PC-9 (cell line): ENCODE results near the gene TNFSF12. TPM values are rescaled to one million over a fixed set of nuclear protein-coding genes. Genes with fewer than 3 reads are reported as not detected.

Experiments
- BruUV-seq: library from RNA; stranded (reverse); fragments of 400-500 nt; replicated peaks from 2 replicates; lab custom pipeline; 2021; lab: Mats Ljungman, UMichigan
- CTCF ChIA-PET: fragments of 300-600 bp; sonication (Branson Sonifier 250); formaldehyde crosslinking; loops from one replicate; lab custom pipeline; 2022; ENCODE audit warnings: antibody characterized with exemption; lab: Charles Lee
- POLR2A ChIA-PET: fragments of 300-600 bp; sonication (Branson Sonifier 250); formaldehyde crosslinking; loops from one replicate; lab custom pipeline; 2022; ENCODE audit warnings: antibody characterized with exemption; ENCODE audit not compliant: unreplicated experiment; lab: Charles Lee
- DNase-seq, 2 experiments: peaks; one replicate each; pipeline versions ENCODE4 v3.0.0 to v3.0.0-alpha.2; 2015 to 2022; ENCODE audit warnings: mixed read lengths in 1 of 2
- H2AFZ ChIP-seq: fragments of 200-600 bp; sonication (generic); 2 replicates; pipeline ENCODE4 v1.8.1; 2017; ENCODE audit warnings: antibody characterized with exemption
- H3F3A ChIP-seq: fragments of 200-600 bp; sonication (generic); 2 replicates; pipeline ENCODE4 v1.8.1; 2017; ENCODE audit warnings: antibody characterized with exemption, mild to moderate bottlenecking, low read depth; ENCODE audit not compliant: insufficient read depth
- H3K27ac ChIP-seq: fragments of 200-600 bp; sonication (generic); 2 replicates; pipeline ENCODE4 v1.6.1; 2016; ENCODE audit warnings: mixed run types
- H3K27me3 ChIP-seq: fragments of 200-600 bp; sonication (generic); 2 replicates; pipeline ENCODE4 v1.6.1; 2016; ENCODE audit warnings: low read depth, mixed run types; ENCODE audit not compliant: insufficient read depth
- H3K36me3 ChIP-seq: fragments of 200-600 bp; sonication (generic); 2 replicates; pipeline ENCODE4 v1.6.1; 2016; ENCODE audit warnings: low read depth, mixed run types
- H3K4me1 ChIP-seq: fragments of 200-600 bp; sonication (generic); replicated peaks from 2 replicates; pipeline ENCODE4 v1.6.1; 2016; ENCODE audit warnings: mixed run types; ENCODE audit not compliant: insufficient read depth
- H3K4me2 ChIP-seq: fragments of 200-600 bp; sonication (generic); 2 replicates; pipeline ENCODE4 v1.6.1; 2017; ENCODE audit warnings: mixed run types
- H3K4me3 ChIP-seq: fragments of 200-600 bp; sonication (generic); 2 replicates; pipeline ENCODE4 v1.6.1; 2016; ENCODE audit warnings: mixed run types
- H3K79me2 ChIP-seq: fragments of 200-600 bp; sonication (generic); 2 replicates; pipeline ENCODE4 v1.6.1; 2017; ENCODE audit warnings: low read depth, mixed run types
- H3K9me2 ChIP-seq: fragments of 200-600 bp; sonication (generic); 2 replicates; pipeline ENCODE4 v1.8.1; 2017; ENCODE audit warnings: mild to moderate bottlenecking; ENCODE audit not compliant: insufficient read depth
- H3K9me3 ChIP-seq: fragments of 200-600 bp; sonication (generic); 2 replicates; pipeline ENCODE4 v1.8.1; 2016; ENCODE audit warnings: low read depth; ENCODE audit not compliant: insufficient read depth
- H4K20me1 ChIP-seq: fragments of 200-600 bp; sonication (generic); 2 replicates; pipeline ENCODE4 v1.8.1; 2017; ENCODE audit not compliant: insufficient read depth
- EZH2 ChIP-seq: fragments of 200-600 bp; sonication (generic); IDR thresholded peaks from 2 replicates; pipeline ENCODE4 v1.8.0; 2017; ENCODE audit warnings: antibody characterized with exemption, low read depth
- intact Hi-C: fragments of 100-400 bp; cut with micrococcal nuclease; formaldehyde crosslinking; loops from one replicate; pipeline ENCODE4 v1.10.0; 2022; ENCODE audit not compliant: unreplicated experiment
- total RNA-seq: library from RNA; stranded (reverse); gene quantifications from 2 replicates; pipeline ENCODE4 v1.2.3, GENCODE V29; 2021
- TF ChIP-seq, protein P1 (sequence below): fragments of 200-600 bp; sonication (generic); conservative IDR thresholded peaks from 2 replicates; pipeline ENCODE4 v1.6.1; 2017; ENCODE audit warnings: mixed run types, antibody characterized with exemption, mild to moderate bottlenecking, moderate library complexity

TNFSF12 gene
- total RNA-seq, 1 experiment from 2014 or later, result 14.3 TPM

GRCh38 chr17:7508145-7508544 lies 40.7 kb upstream of the TNFSF12 start:
- ChIA-PET CTCF (interaction anchor here (1.0 kb wide), 1 partner anchor 152 kb away, joined by 3 read pairs; no protein-coding TSS in a partner anchor), POLR2A (interaction anchor here (0.7 kb wide), 1 partner anchor 11 kb away, joined by 8 read pairs; no protein-coding TSS in a partner anchor)
- no peak overlapping the region for H3K27ac ChIP-seq
- no TSS peak for BruUV-seq
- H2AFZ ChIP-seq, result no peak overlapping the region
- H3K4me3 ChIP-seq, result no peak overlapping the region
- no peaks in the 10 kb centered on the region for H4K20me1 ChIP-seq
- no peak overlapping the region for H3K4me2 ChIP-seq
- intact Hi-C loops, result no loop called here
- H3K27me3 ChIP-seq, result no peaks in the 10 kb centered on the region
- H3K36me3 ChIP-seq, result peaks cover 8% of the 10 kb centered on the region; the same call in 1 of the 2 replicates
- DNase-seq, result no peak
- H3K9me2 ChIP-seq, result no peaks in the 10 kb centered on the region
- TF ChIP-seq EZH2, result no peak
- TF ChIP-seq, protein P1, sequence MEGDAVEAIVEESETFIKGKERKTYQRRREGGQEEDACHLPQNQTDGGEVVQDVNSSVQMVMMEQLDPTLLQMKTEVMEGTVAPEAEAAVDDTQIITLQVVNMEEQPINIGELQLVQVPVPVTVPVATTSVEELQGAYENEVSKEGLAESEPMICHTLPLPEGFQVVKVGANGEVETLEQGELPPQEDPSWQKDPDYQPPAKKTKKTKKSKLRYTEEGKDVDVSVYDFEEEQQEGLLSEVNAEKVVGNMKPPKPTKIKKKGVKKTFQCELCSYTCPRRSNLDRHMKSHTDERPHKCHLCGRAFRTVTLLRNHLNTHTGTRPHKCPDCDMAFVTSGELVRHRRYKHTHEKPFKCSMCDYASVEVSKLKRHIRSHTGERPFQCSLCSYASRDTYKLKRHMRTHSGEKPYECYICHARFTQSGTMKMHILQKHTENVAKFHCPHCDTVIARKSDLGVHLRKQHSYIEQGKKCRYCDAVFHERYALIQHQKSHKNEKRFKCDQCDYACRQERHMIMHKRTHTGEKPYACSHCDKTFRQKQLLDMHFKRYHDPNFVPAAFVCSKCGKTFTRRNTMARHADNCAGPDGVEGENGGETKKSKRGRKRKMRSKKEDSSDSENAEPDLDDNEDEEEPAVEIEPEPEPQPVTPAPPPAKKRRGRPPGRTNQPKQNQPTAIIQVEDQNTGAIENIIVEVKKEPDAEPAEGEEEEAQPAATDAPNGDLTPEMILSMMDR, result no peak
- H3K79me2 ChIP-seq, result no peaks in the 10 kb centered on the region
- peaks cover 5% of the 10 kb centered on the region; the same call in 1 of the 2 replicates for H3F3A ChIP-seq
- no peaks in the 10 kb centered on the region for H3K4me1 ChIP-seq
- H3K9me3 ChIP-seq, result no peaks in the 10 kb centered on the region

GRCh38 chr17:7508846-7509245 lies 40.0 kb upstream of the TNFSF12 start:
- H3F3A ChIP-seq, result peaks cover 5% of the 10 kb centered on the region; the same call in 1 of the 2 replicates
- H3K4me2 ChIP-seq, result no peak overlapping the region
- no peaks in the 10 kb centered on the region for H3K27me3 ChIP-seq
- H4K20me1 ChIP-seq, result no peaks in the 10 kb centered on the region
- no peak for TF ChIP-seq EZH2
- TF ChIP-seq, protein P1, result no peak
- peaks cover 8% of the 10 kb centered on the region; the same call in 1 of the 2 replicates for H3K36me3 ChIP-seq
- H3K9me3 ChIP-seq, result no peaks in the 10 kb centered on the region
- BruUV-seq, result no TSS peak
- no peak for DNase-seq
- POLR2A ChIA-PET, result no interaction called here
- no peaks in the 10 kb centered on the region for H3K4me1 ChIP-seq
- H3K79me2 ChIP-seq, result no peaks in the 10 kb centered on the region
- intact Hi-C loops, result no loop called here
- H3K27ac ChIP-seq, result no peak overlapping the region
- H3K4me3 ChIP-seq, result no peak overlapping the region
- no peak overlapping the region for H2AFZ ChIP-seq
- CTCF ChIA-PET, result no interaction called here
- no peaks in the 10 kb centered on the region for H3K9me2 ChIP-seq

GRCh38 chr17:7509937-7510336 lies 38.9 kb upstream of the TNFSF12 start:
- Histone ChIP-seq H3K79me2 (no peaks in the 10 kb centered on the region), H3K9me3 (no peaks in the 10 kb centered on the region), H3F3A (peaks cover 5% of the 10 kb centered on the region; the same call in 1 of the 2 replicates), H3K27ac (no peak overlapping the region), H3K4me3 (no peak overlapping the region), H3K4me1 (no peaks in the 10 kb centered on the region), H3K27me3 (no peaks in the 10 kb centered on the region), H3K36me3 (peaks cover 8% of the 10 kb centered on the region; the same call in 1 of the 2 replicates), H2AFZ (no peak overlapping the region), H3K9me2 (no peaks in the 10 kb centered on the region), H4K20me1 (no peaks in the 10 kb centered on the region), H3K4me2 (no peak overlapping the region)
- intact Hi-C loops, result loop anchor here (5.0 kb wide), 1 partner anchor 177 kb away; the partner anchor contains the start of genes TP53 and WRAP53
- TF ChIP-seq EZH2, result no peak
- TF ChIP-seq, protein P1, result no peak
- DNase-seq, result no peak
- ChIA-PET POLR2A (no interaction called here), CTCF (no interaction called here)
- no TSS peak for BruUV-seq
